Hepatocyte (in vitro differentiated cells): ENCODE data around the gene SORCS2. TPM values are rescaled to one million over a fixed set of nuclear protein-coding genes. Genes with fewer than 3 reads are reported as not detected.

ENCODE experiments used
- DNase-seq: peaks from one replicate; pipeline ENCODE4 v3.0.0-alpha.2; 2016; ENCODE audit warnings: low spot score
- H2AFZ ChIP-seq: fragments of 200-600 bp; sonication (generic); 2 replicates; pipeline ENCODE4 v1.6.0; 2016; ENCODE audit warnings: antibody characterized with exemption, mild to moderate bottlenecking
- H3K27ac ChIP-seq: fragments of 200-600 bp; sonication (generic); 2 replicates; pipeline ENCODE4 v1.5.1; 2016; ENCODE audit warnings: mild to moderate bottlenecking
- H3K27me3 ChIP-seq: fragments of 200-600 bp; sonication (generic); 2 replicates; pipeline ENCODE4 v1.6.1; 2016
- H3K36me3 ChIP-seq: fragments of 200-600 bp; sonication (generic); replicated peaks from 2 replicates; pipeline ENCODE4 v1.5.1; 2016; ENCODE audit warnings: low read depth; ENCODE audit not compliant: insufficient read depth
- H3K4me1 ChIP-seq: fragments of 200-600 bp; sonication (generic); 2 replicates; pipeline ENCODE4 v1.5.1; 2016; ENCODE audit warnings: mild to moderate bottlenecking, moderate library complexity; ENCODE audit not compliant: insufficient read depth
- H3K4me2 ChIP-seq: fragments of 200-600 bp; sonication (generic); 2 replicates; pipeline ENCODE4 v1.6.0; 2016
- H3K4me3 ChIP-seq: fragments of 200-600 bp; sonication (generic); 2 replicates; pipeline ENCODE4 v1.5.1; 2016; ENCODE audit warnings: mild to moderate bottlenecking
- H3K79me2 ChIP-seq: fragments of 200-600 bp; sonication (generic); 2 replicates; pipeline ENCODE4 v1.6.0; 2017; ENCODE audit warnings: mild to moderate bottlenecking
- H3K9me2 ChIP-seq: fragments of 200-600 bp; sonication (generic); replicated peaks from 2 replicates; pipeline ENCODE4 v1.6.0; 2017; ENCODE audit warnings: mild to moderate bottlenecking; ENCODE audit not compliant: insufficient read depth
- H3K9me3 ChIP-seq: fragments of 200-600 bp; sonication (generic); 2 replicates; pipeline ENCODE4 v1.5.1; 2016; ENCODE audit warnings: low read depth, mild to moderate bottlenecking
- H4K20me1 ChIP-seq: fragments of 200-600 bp; sonication (generic); 2 replicates; pipeline ENCODE4 v1.6.0; 2016; ENCODE audit warnings: mild to moderate bottlenecking; ENCODE audit not compliant: insufficient read depth, poor library complexity, severe bottlenecking
- CTCF ChIP-seq: fragments of 200-600 bp; sonication (generic); IDR thresholded peaks from 2 replicates; pipeline ENCODE4 v1.5.1; 2016; ENCODE audit warnings: antibody characterized with exemption, mild to moderate bottlenecking; ENCODE audit not compliant: poor library complexity
- EZH2 ChIP-seq: fragments of 200-600 bp; sonication (generic); IDR thresholded peaks from 2 replicates; pipeline ENCODE4 v1.6.1; 2016; ENCODE audit warnings: antibody characterized with exemption, mild to moderate bottlenecking, borderline replicate concordance
- EZH2phosphoT487 ChIP-seq: fragments of 200-600 bp; sonication (generic); IDR thresholded peaks from one replicate; pipeline ENCODE4 v1.6.1; 2018; ENCODE audit warnings: antibody characterized with exemption, mild to moderate bottlenecking, low read depth, moderate library complexity; ENCODE audit not compliant: unreplicated experiment, severe bottlenecking
- WGBS: methylation state at CpG from one replicate; pipeline ENCODE4 v1.1.6; 2016; ENCODE audit warnings: low lambda C conversion rate; ENCODE audit errors: missing lambda C conversion rate; 5-methylcytosine and 5-hydroxymethylcytosine counted together
- polyA plus RNA-seq: library from polyadenylated mRNA; unstranded; fragments of >200 nt; fragmentation: Nextera tagmentation; extraction: Ambion mirVana; gene quantifications from 2 replicates; pipeline ENCODE4 v1.2.1, GENCODE V29; 2016
- total RNA-seq: library from RNA; depleted of rRNA; stranded (reverse); fragments of >200 nt; gene quantifications from 2 replicates; pipeline ENCODE4 v1.2.3, GENCODE V29; 2014

The SORCS2 gene
- total and polyA plus RNA-seq, 2 experiments from 2014 or later, result 1.6 to 4.8 TPM

GRCh38 chr4:7424553-7425111, 232.3 kb downstream of the SORCS2 start:
- Histone ChIP-seq H2AFZ (no peak overlapping the region), H3K27ac (no peak overlapping the region), H3K4me1 (no peaks in the 10 kb centered on the region), H3K27me3 (no peaks in the 10 kb centered on the region), H3K79me2 (no peaks in the 10 kb centered on the region), H3K4me3 (no peak overlapping the region), H3K4me2 (no peak overlapping the region), H3K36me3 (no peaks in the 10 kb centered on the region), H4K20me1 (no peaks in the 10 kb centered on the region), H3K9me3 (no peaks in the 10 kb centered on the region), H3K9me2 (no peaks in the 10 kb centered on the region)
- TF ChIP-seq EZH2phosphoT487, result no peak
- no peak for TF ChIP-seq CTCF
- no peak for TF ChIP-seq EZH2
- 92% methylated on average over 18 of the region's 18 CpGs for WGBS
- DNase-seq, result no peak

GRCh38 chr4:7425124-7425523, 232.8 kb downstream of the SORCS2 start:
- no peak for TF ChIP-seq CTCF
- no peak for TF ChIP-seq EZH2phosphoT487
- TF ChIP-seq EZH2, result no peak
- H3K79me2 ChIP-seq, result no peaks in the 10 kb centered on the region
- H3K9me2 ChIP-seq, result no peaks in the 10 kb centered on the region
- H3K36me3 ChIP-seq, result no peaks in the 10 kb centered on the region
- H3K27ac ChIP-seq, result no peak overlapping the region
- H3K27me3 ChIP-seq, result no peaks in the 10 kb centered on the region
- H3K4me2 ChIP-seq, result no peak overlapping the region
- no peak for DNase-seq
- 95% methylated on average over 13 of the region's 13 CpGs for WGBS
- H3K9me3 ChIP-seq, result no peaks in the 10 kb centered on the region
- H3K4me3 ChIP-seq, result no peak overlapping the region
- H2AFZ ChIP-seq, result no peak overlapping the region
- H3K4me1 ChIP-seq, result peaks cover 3% of the 10 kb centered on the region
- H4K20me1 ChIP-seq, result no peaks in the 10 kb centered on the region

GRCh38 chr4:7425591-7426468, 233.5 kb downstream of the SORCS2 start:
- Histone ChIP-seq H3K9me2 (no peaks in the 10 kb centered on the region), H3K27me3 (no peaks in the 10 kb centered on the region), H3K79me2 (no peaks in the 10 kb centered on the region), H4K20me1 (no peaks in the 10 kb centered on the region), H2AFZ (no peak overlapping the region), H3K36me3 (no peaks in the 10 kb centered on the region), H3K4me2 (no peak overlapping the region), H3K27ac (no peak overlapping the region), H3K4me3 (no peak overlapping the region), H3K9me3 (no peaks in the 10 kb centered on the region), H3K4me1 (peaks cover 8% of the 10 kb centered on the region)
- DNase-seq, result no peak
- WGBS, result 93% methylated on average over 28 of the region's 28 CpGs
- TF ChIP-seq CTCF (no peak), EZH2phosphoT487 (no peak), EZH2 (no peak)
